GM10847 (cell line): ENCODE data around the gene GABRG3.

Source experiments
- POLR2A ChIP-seq: IDR thresholded peaks from 2 replicates; pipeline ENCODE4 v1.6.1; 2011; ENCODE audit not compliant: insufficient read length; ENCODE audit errors: extremely low read depth

The GABRG3 gene

DNA sequence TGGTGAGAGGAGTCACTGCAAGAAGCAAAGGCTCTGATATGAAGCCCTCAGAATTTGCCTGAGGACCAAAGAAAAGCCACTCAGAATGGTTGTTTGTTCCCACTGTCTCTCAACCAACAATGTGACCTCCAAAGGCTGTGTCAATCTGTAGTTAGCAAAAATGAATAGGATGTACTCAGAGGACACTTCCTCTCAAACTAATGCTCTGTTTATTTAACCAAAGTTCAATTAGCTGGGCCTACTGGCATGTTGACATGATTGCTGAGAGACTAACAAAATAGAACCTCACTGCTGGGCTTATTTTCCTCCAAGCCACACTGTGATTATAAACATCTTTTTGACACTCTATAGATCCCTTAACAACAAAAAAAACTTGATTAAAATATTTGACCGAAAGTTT lies 605.6 kb downstream of the GABRG3 start:
- no peak for TF ChIP-seq POLR2A

DNA sequence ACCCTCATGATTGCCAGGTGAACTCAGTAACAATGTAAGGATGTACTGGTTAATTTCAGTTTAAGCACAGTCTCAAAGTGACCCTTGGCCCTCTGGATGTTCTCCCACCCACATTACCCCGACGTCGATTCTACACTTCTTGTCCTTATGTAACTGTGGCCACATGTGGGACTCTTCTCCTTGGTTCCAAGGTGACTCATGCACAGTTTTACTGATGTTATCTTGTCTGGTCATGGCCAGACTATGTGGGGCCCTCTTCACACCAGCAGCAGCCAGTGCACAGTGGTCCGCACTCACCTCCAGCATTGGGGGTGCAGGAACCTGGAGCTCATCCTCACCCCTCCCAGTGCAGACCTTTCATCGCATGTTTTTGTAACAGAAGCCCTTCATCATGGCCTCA lies 608.8 kb downstream of the GABRG3 start:
- no peak for TF ChIP-seq POLR2A

DNA sequence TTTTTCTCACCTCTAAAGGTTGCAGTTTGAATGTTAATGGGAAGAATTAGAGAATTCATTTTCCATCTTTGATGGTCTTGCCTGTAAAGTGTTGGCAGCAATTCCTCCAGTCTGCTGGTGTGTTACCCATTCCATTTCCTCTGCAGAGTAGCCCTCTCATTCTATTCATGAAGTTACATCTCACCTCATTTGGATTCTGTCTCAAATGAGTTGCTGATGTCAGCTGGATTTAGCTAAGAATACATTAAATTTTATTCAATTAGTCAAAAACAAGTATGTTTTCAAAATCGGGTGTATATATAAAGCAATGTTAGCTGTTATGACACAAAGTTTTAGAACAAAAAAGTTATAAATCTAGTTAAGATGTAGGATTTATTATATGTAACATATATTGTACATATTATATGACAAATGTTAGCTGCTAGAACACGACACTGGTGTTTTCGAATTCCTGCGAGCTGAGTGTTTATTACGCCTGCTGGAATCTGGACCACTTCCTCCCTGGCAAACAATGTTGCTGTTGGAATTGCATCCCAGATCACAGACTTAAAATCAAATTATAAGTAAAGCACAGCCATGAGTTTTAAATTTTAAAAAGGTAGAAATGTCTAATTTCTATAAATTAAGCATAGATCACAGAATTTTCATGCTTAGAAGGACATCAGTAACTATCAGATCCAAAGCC lies 611.9 kb downstream of the GABRG3 start:
- no peak for TF ChIP-seq POLR2A

DNA sequence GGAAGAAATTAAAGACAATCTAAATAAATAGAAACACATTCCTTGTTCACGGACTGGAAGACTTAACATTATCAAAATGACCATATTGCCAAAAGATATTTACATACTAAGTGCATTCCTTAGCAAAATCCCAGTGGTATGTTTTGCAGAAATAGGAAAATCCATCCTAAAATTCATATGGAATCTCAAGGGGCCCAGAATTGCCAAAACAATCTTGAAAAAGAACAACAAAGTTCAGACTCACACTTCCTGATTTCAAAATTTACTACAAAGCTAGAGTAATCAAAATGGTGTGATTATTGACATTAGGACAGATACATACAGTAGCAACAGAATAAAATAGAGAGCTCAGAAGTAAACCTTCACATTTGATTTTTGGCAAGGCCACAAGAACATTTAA lies 612.7 kb downstream of the GABRG3 start:
- TF ChIP-seq POLR2A = no peak

DNA sequence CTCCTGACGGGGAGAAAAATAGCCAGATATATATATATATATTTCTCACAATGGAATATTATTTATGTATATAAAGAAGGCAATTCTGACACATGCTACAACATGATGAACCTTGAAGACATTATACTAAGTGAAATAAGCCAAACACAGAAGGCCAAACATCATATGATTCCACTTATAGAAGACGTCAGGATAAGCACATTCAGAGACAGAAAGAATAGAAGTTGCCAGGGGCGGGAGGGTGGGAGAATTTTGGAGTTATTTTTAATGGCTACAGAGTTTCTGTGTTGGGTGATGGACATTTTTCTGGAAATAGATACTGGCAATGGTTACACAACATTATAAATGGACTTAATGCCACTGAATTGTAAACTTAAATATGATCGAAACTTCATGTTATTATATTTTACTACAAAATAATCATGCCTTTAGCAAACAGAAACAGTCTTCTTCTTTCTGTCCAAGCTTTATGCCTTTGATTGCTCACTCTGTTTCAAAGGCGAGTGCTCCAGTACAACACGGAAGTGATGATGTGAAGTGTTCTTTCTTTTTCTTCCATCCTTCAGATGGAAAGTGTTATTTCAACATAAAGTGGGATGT lies 614.2 kb downstream of the GABRG3 start:
- no peak for TF ChIP-seq POLR2A

DNA sequence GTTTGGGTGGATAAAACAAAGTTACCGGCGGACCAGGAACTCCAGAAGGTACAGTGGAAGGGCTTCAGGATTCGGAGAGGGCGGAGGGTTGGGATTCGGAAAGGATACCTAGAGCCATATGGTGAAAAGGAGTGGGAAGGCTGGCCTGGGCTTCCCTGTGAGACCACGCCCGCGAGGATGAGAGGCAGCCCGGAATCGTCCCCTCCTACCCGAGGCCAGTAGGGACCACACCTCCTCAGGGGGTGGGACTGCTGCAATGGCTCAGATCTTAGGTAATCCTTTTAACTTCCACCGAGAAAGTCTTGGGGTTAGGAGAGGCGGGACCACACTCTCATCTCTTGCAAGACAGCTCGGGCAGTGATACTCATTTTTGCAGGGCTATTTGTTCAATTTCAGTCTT lies 616.8 kb downstream of the GABRG3 start:
- TF ChIP-seq POLR2A = no peak

DNA sequence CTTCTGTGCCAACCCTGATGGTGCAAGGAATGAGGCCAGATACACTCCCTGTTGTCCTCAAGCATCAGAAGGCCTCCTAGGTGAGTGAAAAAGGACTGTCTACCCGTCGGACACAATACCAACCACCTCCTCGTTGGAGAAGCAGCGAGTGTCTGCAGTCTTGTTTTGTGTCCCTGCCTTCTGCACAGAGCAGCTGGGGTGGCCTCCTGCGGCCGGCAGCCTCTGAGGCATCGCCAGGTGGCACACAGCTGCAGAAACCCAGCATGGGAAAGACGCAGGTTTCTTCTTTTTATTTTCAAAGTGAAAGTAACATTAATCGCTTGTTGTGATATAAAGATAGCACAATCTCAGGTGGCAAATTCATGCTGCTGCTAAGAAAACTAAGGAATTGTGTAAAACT lies 618.3 kb downstream of the GABRG3 start:
- no peak for TF ChIP-seq POLR2A

DNA sequence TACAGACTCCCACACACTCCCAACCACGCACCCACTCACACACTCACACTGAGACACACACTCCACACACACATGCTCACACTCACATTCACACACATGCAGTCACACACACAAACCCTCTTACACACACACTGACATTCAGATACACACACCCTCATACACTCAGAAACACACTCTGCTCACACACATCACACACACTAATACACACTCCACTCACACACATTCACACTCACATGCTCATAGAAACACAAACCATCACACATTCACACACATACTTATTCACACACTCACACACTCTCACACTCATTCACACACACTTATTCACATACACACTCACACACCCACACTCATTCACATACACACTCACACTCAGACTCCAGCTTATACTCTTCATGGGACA lies 618.8 kb downstream of the GABRG3 start:
- TF ChIP-seq POLR2A = no peak
